Activated naive CD4-positive, alpha-beta T cell treated with anti-CD3 and anti-CD28 coated beads, Interleukin-2, amount 50 U/mL, for 24 hours (primary cell): ENCODE measurements around the gene DLGAP3.

Experiments used
- H3K27ac Mint-ChIP-seq: one replicate; pipeline ENCODE4 v1.8.0; 2021; ENCODE audit warnings: mild to moderate bottlenecking, mixed read lengths
- H3K27me3 Mint-ChIP-seq: one replicate; pipeline ENCODE4 v1.8.0; 2021; ENCODE audit warnings: mixed read lengths
- H3K36me3 Mint-ChIP-seq: one replicate; pipeline ENCODE4 v1.8.0; 2021; ENCODE audit warnings: mixed read lengths
- H3K4me1 Mint-ChIP-seq: one replicate; pipeline ENCODE4 v1.8.0; 2021; ENCODE audit warnings: mixed read lengths
- H3K4me3 Mint-ChIP-seq: one replicate; pipeline ENCODE4 v1.8.0; 2021; ENCODE audit warnings: mild to moderate bottlenecking, mixed read lengths
- H3K9me3 Mint-ChIP-seq: one replicate; pipeline ENCODE4 v1.8.0; 2021; ENCODE audit warnings: mixed read lengths

DLGAP3 gene

DNA sequence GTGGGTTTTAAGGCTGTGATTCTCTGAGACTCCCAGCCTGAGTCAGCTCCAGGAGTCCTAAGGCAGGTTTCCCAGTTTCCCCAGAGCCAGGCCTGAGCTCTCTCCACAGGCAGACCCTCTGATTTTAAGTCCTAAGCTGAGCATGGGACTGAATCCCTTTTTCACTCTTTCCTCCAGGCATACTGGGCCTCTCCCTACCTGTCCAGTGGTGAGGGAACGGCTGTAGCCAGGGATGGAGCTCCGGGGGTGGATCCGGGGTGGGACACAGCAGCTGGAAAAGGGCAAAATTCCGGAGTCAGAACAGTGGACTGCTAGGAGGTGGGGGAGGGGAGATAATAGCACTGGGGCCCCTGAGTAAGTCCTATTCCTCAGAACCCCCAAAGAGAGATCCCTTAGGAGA is 30.0 kb downstream of the DLGAP3 start:
- Mint-ChIP-seq H3K4me3 (no peak overlapping the region), H3K4me1 (no peaks in the 10 kb centered on the region), H3K27ac (no peak overlapping the region), H3K36me3 (no peaks in the 10 kb centered on the region), H3K27me3 (peaks cover 8% of the 10 kb centered on the region), H3K9me3 (no peaks in the 10 kb centered on the region)

DNA sequence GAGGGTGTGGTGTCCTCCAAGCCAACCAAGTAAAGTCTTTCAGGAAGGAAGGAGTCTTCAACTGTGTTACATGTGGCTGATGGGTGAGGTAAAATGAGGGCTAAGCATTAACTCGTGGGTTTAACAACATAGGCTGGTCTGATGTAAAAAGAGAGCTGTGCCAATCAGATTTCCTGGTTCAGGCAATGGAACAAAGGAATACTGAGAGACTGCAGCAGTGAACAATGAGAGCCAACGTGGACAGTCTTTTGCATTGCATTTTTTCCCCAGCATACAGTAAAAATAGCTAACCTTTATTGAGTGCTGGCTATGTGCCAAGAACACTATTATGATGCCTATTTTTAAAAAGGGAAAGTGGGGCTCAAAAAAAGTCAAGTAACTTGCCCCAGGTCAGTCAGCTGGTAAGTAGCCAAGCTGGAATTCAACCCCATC is 31.1 kb downstream of the DLGAP3 start:
- H3K4me3 Mint-ChIP-seq, result no peak overlapping the region
- H3K36me3 Mint-ChIP-seq, result no peaks in the 10 kb centered on the region
- H3K4me1 Mint-ChIP-seq, result no peaks in the 10 kb centered on the region
- no peaks in the 10 kb centered on the region for H3K9me3 Mint-ChIP-seq
- no peak overlapping the region for H3K27ac Mint-ChIP-seq
- H3K27me3 Mint-ChIP-seq, result peaks cover 8% of the 10 kb centered on the region

DNA sequence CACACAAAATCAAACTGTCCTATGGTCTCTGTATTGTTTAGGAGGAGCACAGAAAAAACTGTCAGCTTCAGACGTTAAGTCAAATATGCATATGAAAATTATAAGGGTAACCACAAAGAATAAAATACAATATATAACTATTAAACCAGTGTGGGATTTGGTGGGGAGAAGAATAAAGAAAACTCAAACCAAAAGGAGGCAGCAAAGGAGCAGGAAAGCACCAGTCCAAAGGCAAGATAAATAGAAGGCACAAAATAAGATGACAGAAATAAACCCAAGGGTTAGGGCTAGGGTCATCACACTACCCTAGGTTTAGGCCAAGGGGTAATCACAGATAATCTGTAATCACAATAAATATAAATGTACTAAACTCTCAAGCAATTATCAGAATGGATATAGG is 32.8 kb downstream of the DLGAP3 start:
- peaks cover 8% of the 10 kb centered on the region for H3K9me3 Mint-ChIP-seq
- H3K36me3 Mint-ChIP-seq, result peaks cover 5% of the 10 kb centered on the region
- no peak overlapping the region for H3K4me3 Mint-ChIP-seq
- peaks cover 6% of the 10 kb centered on the region for H3K27me3 Mint-ChIP-seq
- H3K27ac Mint-ChIP-seq, result no peak overlapping the region
- H3K4me1 Mint-ChIP-seq, result no peaks in the 10 kb centered on the region

DNA sequence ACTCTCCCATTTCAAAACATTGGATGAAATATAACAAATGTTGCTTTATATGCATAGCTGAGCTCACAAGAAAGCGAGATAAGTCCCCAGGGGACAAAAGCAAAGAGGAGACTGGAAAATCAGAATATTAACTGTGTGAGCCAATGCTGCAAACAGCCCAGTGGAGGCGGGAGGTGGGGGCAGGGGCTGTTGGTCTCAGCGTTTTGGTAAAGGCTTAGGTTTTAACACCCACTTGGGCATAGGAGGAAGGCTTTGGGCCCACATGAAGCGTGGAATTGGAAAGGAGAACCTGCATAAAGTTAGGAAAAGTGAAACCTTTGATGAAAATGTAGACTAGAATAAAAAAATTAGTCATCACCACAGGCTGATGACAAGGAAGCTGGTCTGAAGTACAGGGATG is 39.7 kb downstream of the DLGAP3 start:
- Mint-ChIP-seq H3K4me1 (no peaks in the 10 kb centered on the region), H3K9me3 (peaks cover 10% of the 10 kb centered on the region), H3K27ac (no peak overlapping the region), H3K36me3 (peaks cover 6% of the 10 kb centered on the region), H3K4me3 (no peak overlapping the region), H3K27me3 (peaks cover 16% of the 10 kb centered on the region)

DNA sequence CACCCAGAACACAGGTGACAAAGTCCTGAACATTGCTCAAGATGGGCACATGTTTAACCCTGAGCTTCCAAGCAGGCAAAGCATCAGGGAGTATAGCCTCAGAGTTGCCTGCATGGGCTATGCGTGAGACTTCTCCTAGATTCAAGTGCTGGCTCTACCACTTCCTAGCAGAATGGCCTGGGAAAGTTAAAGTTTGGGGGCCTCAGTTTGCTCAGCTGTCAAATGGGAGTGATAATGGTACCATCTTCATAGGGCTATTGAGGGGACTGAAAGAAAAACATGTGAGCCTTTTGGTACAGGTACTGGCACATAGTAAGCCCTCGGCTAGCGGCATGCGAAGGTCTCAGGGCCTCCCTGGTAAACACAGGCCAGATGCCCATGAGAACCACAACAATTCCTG is 41.9 kb downstream of the DLGAP3 start:
- Mint-ChIP-seq H3K4me3 (no peak overlapping the region), H3K4me1 (no peaks in the 10 kb centered on the region), H3K27ac (no peak overlapping the region), H3K36me3 (peaks cover 6% of the 10 kb centered on the region), H3K9me3 (peaks cover 10% of the 10 kb centered on the region), H3K27me3 (peaks cover 28% of the 10 kb centered on the region)

DNA sequence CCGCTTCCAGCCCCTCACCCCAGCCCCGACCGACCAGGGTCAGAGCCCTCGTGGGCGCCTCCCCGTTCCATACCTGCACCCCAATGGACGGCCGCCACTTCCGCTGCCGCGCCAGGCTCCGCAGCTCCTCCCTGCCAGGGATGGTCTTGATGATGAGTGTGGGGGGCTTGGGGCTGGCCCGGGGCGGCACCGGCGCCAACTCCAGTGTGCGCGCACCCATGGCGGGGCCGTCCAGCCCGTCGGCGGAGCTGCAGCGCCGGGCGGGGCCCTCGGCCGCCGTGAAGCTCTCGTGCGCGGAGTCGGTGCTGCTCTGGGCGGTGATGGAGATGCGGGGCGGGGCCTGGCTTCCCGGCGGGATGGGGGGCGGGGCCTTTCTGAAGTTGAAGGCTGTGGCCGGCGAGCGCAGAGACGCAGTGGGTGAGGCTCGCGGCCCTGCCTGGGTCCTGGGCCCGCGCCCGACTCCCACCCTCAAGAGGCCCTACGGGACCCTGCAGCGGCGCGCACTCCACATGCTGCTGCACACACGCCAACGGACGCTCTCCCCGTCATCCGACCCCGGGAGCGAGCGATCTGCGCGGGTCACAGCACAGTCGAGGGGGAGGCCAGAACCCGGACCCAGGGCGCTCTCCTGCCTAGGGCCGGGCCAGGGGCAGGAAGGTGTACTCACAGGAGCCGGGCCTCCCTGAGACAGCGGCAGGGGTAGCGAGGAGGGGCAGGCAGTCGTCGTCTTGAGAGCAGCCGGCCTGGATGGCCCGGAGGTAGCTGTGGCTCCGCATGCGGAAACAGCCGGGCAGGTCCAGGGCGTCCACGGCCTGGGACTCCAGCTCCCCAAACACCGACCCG is 43.8 kb downstream of the DLGAP3 start:
- no peaks in the 10 kb centered on the region for H3K4me1 Mint-ChIP-seq
- H3K27me3 Mint-ChIP-seq, result peaks cover 30% of the 10 kb centered on the region
- no peaks in the 10 kb centered on the region for H3K36me3 Mint-ChIP-seq
- no peak overlapping the region for H3K27ac Mint-ChIP-seq
- H3K9me3 Mint-ChIP-seq, result no peaks in the 10 kb centered on the region
- H3K4me3 Mint-ChIP-seq, result peak overlapping the region; percentile 47

DNA sequence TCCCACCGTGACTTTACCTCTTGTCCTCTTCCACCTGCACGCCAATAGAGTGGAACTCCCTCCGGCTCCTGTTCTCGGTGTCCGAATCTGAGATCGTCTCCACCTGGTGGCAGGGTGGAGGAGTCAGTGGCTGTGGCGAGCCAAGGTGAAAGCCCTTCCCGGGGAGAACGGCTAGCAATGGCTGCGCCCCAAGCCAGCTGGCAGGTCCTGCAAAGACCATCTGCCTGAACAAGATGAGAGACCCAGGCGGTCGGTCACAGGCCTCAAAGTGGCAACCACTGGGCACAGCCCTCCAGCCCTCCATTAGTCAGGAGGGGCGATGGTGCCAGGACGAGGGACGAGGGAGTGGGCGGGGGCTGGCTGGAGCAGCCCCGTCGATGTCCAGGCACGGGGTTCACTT is 44.5 kb downstream of the DLGAP3 start:
- Mint-ChIP-seq H3K27ac (no peak overlapping the region), H3K4me3 (peak overlapping the region; percentile 71), H3K36me3 (no peaks in the 10 kb centered on the region), H3K9me3 (no peaks in the 10 kb centered on the region), H3K4me1 (no peaks in the 10 kb centered on the region), H3K27me3 (peaks cover 31% of the 10 kb centered on the region)

DNA sequence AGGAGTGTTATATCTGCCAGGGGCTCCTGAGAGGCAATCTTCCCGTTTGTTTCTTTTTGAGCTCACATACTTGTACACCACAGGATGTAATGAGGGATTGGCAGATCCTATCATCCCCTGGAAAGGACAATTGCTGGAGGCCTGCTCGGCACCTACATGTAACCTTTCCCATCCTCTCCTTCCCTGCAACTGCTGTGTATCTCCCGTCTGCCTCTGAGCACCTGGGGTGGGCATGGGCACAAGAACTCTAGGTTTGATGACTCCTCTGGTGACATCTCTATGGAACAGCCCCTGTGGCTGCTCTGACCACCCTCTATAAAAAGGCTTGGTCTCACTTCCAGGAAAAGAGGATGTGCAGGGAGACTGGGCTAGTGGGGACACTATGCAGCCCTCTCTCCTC is 44.9 kb downstream of the DLGAP3 start:
- peak overlapping the region; percentile 71 for H3K4me3 Mint-ChIP-seq

DNA sequence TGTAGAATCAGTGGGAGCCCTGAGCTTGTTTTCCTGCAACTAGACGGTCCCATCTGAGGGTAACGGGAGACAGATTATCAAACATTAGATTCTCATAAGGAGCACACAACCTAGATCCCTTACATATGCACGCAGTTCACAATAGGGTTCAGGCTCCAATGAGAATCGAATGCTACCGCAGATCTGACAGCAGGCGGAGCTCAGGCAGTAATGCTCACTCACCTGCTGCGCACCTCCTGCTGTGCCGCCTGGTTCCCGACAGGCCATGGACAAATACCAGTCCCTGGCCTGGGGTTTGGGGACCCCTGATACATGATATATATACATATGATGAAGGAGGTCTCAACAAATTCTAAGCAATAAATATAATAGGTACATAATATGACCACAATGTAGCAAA is 50.2 kb downstream of the DLGAP3 start:
- Mint-ChIP-seq H3K4me1 (no peaks in the 10 kb centered on the region), H3K27me3 (peaks cover 30% of the 10 kb centered on the region), H3K4me3 (no peak overlapping the region), H3K36me3 (no peaks in the 10 kb centered on the region), H3K27ac (no peak overlapping the region), H3K9me3 (no peaks in the 10 kb centered on the region)

More for the DNA sequence above, 44.9 kb downstream of the DLGAP3 start:
- H3K27ac Mint-ChIP-seq, result no peak overlapping the region
- no peaks in the 10 kb centered on the region for H3K9me3 Mint-ChIP-seq
- H3K36me3 Mint-ChIP-seq, result no peaks in the 10 kb centered on the region
- no peaks in the 10 kb centered on the region for H3K4me1 Mint-ChIP-seq
- H3K27me3 Mint-ChIP-seq, result peaks cover 30% of the 10 kb centered on the region

DNA sequence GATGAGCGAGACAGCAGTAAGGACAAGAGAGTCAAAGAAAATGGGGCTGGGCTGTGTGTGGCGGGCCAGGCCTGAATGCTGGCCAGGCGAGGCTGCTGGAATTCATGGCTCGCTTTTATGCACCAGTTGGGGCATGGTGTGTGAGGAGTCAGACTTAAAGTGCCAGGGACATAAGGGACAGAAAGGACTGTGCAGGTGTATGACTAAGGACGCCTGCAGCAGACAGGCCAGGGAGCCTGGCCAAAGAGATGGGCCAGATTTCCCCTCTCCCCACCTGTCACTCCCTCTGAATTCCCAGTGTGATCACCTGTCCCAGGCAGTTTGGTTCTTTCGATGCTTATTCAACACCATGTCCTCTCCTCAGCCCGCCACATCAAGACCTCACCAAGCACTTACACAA is 53.0 kb downstream of the DLGAP3 start:
- Mint-ChIP-seq H3K4me1 (peaks cover 4% of the 10 kb centered on the region), H3K27ac (no peak overlapping the region), H3K27me3 (peaks cover 29% of the 10 kb centered on the region), H3K9me3 (no peaks in the 10 kb centered on the region), H3K36me3 (no peaks in the 10 kb centered on the region), H3K4me3 (no peak overlapping the region)

DNA sequence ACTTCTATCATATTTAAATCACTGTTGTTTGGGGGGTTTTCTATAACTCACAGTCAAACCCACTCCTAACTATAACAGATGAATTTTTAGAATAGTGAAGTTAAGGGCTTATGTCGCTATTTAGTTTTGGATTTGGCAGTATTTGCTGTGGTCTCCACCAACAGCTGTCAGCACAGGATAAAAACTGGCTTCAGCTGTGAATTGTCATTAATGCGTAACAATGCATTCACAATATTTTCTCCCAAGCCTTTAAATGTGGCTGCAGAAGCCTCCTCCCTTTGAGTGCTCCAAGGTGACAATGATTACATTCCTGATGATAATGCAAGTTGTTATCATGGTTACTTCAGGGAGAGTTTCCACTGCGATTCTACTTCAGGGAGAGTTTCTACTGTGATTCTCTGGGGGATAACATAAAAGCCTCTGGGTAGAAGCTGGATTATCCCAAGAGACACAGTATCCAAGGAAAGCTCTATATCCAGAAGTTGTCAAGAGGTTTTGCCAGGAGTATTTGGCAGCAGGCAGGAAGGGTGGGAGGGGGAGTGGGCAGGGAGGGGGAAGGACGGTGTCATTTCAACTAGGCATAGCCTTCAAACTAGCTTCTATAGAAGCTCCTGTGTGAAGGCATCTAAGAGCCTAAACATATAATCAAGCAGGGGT is 55.0 kb downstream of the DLGAP3 start:
- Mint-ChIP-seq H3K4me1 (peaks cover 10% of the 10 kb centered on the region), H3K4me3 (no peak overlapping the region), H3K27ac (no peak overlapping the region), H3K9me3 (no peaks in the 10 kb centered on the region), H3K36me3 (no peaks in the 10 kb centered on the region), H3K27me3 (peaks cover 27% of the 10 kb centered on the region)

DNA sequence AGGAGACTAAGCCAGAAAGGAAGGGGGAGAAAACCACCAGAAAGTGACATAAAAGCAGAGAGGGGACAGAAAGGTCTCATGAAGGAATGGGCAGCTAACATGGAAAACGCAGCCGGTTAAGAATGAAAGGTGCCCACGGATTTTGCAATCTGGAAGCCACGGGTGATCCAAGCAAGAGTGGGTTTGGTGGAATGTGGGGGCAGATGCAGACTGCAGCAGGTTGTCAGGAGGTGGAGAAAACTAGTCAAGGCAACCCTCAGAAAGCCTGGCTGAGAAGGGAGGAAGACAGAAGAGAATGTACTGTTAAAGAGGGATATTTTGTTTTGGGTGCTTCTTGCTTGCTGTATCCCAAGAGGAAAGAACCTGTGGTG is 57.3 kb downstream of the DLGAP3 start:
- no peak overlapping the region for H3K27ac Mint-ChIP-seq
- no peaks in the 10 kb centered on the region for H3K9me3 Mint-ChIP-seq
- peaks cover 20% of the 10 kb centered on the region for H3K27me3 Mint-ChIP-seq
- H3K4me3 Mint-ChIP-seq, result no peak overlapping the region
- H3K36me3 Mint-ChIP-seq, result no peaks in the 10 kb centered on the region
- H3K4me1 Mint-ChIP-seq, result peaks cover 21% of the 10 kb centered on the region

DNA sequence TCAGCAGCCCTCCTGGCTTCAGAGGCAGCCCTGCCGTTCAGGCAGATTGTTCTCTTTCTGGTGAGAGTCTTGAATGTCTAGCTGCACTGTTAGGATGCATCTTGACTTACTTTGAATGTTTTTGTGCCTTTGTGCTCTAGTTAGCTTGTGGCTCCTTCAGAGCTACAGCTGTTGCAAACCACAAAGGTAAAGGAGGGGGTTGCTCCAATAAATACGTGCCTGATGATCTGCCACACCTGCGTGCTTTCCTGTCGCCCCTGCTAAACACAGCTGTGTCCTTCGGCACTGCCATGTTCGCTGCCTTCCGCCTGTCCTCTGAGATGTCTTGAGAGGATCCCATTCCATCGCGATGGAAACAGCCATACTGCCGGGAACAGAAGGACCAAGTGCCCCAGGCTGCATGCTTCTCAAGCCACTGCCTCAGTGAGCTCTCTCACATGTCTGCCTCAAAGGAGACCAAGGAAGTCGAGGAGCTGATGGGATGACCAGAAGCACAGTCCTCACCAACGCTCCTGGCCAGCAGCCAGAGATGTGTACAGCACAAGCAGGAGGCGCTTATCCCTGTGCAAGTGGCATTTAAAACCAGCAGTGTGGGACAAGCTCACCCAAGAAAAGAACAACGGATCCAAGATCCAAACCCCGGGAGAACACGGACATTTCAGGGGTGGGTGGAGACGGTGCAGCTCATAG is 57.9 kb downstream of the DLGAP3 start:
- peaks cover 15% of the 10 kb centered on the region for H3K27me3 Mint-ChIP-seq
- no peak overlapping the region for H3K4me3 Mint-ChIP-seq
- H3K4me1 Mint-ChIP-seq, result peaks cover 21% of the 10 kb centered on the region
- no peak overlapping the region for H3K27ac Mint-ChIP-seq
- H3K9me3 Mint-ChIP-seq, result no peaks in the 10 kb centered on the region
- H3K36me3 Mint-ChIP-seq, result no peaks in the 10 kb centered on the region

DNA sequence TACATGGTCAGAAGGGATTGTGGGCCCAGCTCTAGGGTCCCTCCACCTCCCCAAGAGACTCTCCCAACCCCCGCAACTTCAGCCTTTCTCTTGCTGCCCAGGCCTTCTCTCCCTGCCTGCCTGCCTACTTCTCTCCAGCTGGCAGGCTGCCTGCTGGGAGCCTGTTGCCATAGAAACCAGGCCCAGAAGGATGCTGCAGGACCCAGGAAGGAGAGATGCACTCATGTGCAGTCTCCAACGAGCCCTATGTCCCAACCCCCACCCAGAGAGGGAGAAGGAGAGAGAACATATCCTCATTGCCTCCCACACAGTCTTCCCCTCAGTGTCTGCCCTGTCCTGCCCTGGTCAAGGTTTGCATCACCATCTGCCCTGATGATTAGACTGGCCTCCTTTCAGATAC is 59.1 kb downstream of the DLGAP3 start:
- H3K27ac Mint-ChIP-seq, result no peak overlapping the region
- no peaks in the 10 kb centered on the region for H3K9me3 Mint-ChIP-seq
- peaks cover 21% of the 10 kb centered on the region for H3K4me1 Mint-ChIP-seq
- no peak overlapping the region for H3K4me3 Mint-ChIP-seq
- H3K27me3 Mint-ChIP-seq, result peaks cover 11% of the 10 kb centered on the region
- H3K36me3 Mint-ChIP-seq, result no peaks in the 10 kb centered on the region

DNA sequence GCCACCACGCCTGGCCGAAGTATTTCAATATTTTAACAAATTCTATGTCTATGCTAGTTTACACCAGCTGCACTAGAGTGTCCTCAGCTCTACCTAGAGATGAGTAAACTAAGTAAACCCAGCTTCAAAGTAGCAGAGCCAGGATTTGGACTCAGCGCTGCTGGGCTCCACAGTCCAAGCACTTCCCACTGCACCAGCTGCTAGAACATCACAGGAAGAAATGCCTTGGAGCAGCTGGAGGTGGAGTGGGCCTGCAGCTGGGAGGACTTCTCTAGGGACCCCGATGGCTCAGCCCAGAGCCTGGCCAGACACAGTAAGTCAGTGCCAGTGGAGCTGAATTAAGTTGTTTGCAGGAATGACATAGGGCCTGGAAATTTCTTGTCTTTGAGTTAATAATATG is 59.7 kb downstream of the DLGAP3 start:
- H3K36me3 Mint-ChIP-seq, result no peaks in the 10 kb centered on the region
- H3K27me3 Mint-ChIP-seq, result peaks cover 9% of the 10 kb centered on the region
- H3K27ac Mint-ChIP-seq, result no peak overlapping the region
- peaks cover 26% of the 10 kb centered on the region for H3K4me1 Mint-ChIP-seq
- H3K9me3 Mint-ChIP-seq, result no peaks in the 10 kb centered on the region
- no peak overlapping the region for H3K4me3 Mint-ChIP-seq
